Ureter (tissue), 1 donor: Measurements from ENCODE around the gene SIGLEC12. TPM values are rescaled to one million over a fixed set of nuclear protein-coding genes. Genes with fewer than 3 reads are reported as not detected.
"Not testable (repeated sequence)": the region's sequence is repeated elsewhere in the genome, so short reads cannot be mapped to it uniquely, and the experiment has no call there.

Source experiments
- DNase-seq: peaks from one replicate; pipeline ENCODE4 v3.0.0-alpha.2; 2020; ENCODE audit warnings: low spot score
- total RNA-seq: library from RNA; stranded (reverse); gene quantifications from one replicate; pipeline ENCODE4 v1.2.4, GENCODE V29; 2023
- donor health status: DM: yes; HTN: yes; CAD: no.

SIGLEC12 gene
- total RNA-seq, 1 donor from 2014 or later, result 0.34 TPM

DNA sequence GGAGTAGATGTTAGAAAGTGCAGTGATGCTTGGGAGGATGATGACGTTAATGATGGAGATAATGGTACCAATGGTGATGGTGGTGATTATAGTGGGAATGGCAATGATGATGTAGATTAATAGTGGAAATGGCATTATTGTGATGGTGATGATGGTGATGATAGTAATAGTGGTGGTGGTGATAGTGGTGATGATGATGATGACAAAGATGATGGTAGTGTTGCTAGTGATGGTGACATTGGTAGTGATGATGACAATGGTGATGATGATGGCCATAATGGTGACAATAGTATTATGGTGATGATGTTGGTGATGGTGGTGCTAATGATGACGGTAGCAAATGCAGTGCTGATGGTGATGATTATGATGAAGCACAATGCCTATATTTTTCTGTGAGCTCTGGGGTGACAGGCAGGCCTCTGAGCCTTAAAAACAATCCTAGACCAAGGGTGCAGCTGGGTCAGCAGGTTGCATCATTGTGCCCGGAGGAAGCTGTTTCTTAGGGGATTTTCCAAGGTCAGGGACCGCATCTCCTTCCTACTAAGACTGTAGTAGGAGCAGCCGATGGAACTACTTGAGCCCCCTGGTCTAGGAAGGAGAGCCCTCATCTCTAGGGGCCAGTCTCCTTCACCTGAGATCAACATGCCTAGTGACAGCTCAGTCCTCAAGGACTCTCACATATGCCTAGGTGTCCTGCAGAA lies 15.5 kb downstream of the SIGLEC12 start:
- no peak for DNase-seq

DNA sequence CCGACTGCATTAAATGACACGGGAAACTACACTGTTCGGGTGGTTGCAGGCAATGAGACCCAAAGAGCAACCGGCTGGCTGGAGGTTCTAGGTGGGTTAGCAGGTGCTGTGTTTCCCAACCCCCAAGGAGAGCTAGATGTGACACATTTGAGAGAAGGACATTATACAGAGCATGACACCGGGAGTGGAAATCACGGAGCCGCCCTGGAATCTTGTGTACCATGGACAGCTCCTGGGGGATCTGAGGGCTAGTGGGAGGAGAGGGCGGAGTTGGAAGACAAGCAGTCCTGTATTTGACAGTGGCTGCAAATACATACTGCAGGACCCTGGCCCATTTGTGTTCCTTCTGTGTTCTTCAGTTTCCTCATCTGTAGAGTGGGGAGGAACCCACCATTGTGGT lies 21.0 kb downstream of the SIGLEC12 start:
- DNase-seq, result no peak

DNA sequence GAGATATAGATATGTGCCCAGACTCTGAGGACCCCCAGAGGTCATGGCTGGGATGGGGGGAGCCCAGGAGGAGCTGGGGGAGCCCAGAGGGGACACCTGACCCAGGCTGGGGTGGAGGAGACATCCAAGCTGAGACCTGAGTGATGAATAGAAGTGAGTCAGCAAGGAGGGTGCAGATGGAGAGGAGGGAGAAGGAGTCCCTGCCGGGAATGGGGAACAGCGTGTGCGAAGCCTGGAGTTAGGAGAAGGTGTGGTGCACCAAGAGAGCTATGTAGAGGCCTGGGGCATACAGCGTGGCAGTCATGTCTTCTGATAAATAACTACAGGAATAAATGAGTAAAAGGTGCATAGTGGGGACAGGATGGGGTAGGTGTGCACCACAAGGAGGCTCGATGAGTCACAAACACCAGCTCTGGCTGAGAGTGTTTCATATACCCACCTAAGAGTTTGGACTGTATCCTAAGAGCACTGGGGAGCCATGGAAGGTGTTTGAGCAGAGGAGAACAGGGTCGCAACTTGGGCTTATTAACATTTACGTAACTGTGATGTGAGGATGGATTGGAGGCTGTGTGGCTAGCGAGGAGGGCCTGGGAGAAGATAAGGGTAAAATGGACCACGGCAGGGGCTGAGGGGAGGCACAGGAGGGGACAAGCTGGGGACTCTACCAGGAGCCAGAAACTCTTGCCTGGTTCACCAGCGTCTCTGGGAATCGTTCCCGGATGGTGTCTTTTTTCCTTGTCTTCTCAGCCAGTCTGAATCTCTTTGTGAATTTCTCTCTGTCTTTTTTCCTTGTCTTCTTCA lies 21.9 kb downstream of the SIGLEC12 start:
- DNase-seq, result no peak

DNA sequence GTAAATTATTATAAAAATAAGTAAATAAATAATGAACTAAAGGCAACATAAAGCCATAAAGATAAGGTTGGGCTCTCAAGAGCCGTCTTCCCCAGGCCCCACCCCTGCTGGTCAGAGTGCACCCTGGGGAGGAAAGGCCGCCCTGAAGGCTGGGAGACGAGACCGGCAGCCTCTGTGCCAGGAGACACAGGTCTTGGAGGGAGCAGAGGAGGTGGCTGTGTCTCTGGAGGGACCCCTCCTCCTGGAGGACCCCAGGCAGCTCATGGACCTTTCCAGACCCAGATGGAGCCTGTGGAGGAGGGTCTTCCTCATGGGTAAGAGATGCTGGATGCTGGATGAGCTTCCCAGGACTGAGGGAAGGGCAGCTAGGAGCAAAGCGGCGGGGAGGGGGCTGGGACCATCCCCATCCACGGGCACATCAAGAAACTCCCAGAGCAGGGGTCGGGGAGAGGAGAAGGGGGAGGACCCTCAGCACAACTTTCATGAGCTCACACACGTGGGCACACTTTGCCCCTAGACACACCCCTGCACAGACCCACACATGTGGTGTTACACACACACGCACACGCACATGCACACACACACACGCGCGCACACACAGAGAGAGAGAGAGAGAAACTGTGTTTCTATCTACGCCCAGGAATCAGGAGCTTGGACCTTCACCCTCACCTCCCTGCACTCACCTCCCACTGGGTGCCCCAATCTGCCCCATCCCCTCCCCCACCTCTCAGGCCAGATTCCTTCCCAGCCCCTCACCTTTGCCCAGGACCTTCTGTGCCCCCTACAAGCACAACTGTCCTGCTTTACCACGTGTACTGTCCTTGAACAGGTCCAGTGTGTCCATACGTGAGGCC lies 23.0 kb downstream of the SIGLEC12 start, which contains the start of gene CEACAM18:
TSS of gene CEACAM18 (plus strand) at position 159 of the 854 bp plus-strand sequence.
- no peak for DNase-seq

DNA sequence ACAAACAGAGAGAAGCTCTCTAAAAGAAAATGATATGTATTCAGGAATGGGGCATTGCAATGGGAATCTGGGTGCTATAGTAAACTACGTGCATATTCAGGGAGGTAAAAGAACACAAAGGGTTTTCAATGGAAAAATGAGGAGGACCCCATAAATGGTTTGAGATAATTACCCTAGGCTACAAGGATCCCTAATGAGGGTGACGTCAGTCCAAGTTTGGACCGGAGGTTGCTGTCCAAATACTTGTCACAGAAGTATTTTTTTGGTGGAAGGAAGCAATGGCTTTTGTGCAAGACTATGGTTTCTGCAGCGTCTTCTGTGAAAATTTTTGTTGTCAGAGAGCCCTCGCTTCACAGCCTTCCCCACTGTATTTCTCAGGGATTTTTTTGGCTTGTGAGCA lies 24.3 kb downstream of the SIGLEC12 start:
- DNase-seq, result no peak

DNA sequence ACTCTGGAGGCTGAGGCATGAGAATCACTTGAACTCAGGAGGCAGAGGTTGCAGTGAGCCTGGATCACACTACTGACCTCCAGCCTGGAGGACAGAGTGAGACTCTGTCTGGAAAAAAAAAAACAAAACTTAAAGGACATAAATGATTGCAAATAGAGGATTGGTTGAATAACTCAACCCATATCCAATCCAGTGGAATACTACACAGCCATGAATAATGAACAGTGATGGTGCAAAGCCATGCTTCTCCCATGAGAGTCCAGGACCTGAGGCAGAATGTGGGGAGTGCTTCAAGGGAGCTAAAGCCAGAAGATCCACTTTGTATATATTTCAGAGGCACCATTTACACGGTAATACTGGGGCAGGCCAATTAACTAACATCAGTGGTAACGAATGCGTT lies 25.4 kb downstream of the SIGLEC12 start:
- DNase-seq, result no peak

DNA sequence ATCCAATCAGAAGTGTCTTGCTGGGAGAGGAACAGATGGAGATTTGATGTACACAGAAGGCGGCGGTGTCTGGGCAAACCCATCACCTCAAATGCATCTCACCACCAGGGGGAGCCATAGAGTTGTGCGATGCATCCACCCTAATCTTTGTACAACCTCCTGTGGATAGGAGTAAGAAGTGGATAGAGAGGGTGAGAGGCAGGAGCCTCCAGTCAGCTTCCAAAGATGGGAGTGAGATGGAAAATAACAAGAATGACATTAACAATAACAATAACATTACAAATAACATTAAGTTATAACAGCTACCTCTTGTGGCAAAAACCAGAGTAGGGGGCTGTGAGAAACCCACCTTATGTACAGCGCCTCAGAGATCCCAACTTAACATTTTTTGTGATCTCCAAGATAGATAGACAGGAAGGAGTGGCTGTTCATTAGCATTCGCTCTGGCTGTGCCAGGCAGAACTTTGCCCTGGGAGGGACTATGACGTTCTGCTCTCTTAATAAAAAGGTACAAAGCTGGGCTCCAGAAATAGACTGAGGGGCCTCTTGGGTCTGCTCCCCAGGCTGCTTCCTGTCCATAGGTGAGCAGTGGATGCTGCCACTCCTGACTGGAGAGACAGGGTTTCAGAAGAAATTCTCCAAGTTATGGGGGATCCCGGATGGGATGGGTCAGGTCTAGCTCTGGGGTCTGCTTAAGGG lies 28.4 kb downstream of the SIGLEC12 start:
- DNase-seq, result peak; percentile 84

DNA sequence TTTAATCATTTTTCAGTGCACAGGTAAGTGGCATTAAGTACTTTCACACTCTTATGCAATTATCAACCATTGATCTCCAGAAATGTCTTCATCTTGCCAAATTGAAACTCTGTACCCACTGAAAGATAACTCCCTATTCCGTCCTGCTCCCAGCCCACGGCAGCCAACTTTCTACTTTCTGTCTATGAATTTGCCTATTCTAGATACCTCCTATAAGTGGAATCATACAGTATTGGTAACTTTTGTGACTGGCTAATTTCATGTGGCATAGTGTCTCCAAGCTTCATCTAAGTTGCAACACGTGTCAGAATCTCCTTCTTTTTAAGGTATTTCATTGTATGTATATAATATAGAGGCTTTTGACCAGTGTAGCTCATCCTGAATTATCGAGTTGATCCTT lies 29.0 kb downstream of the SIGLEC12 start:
- no peak for DNase-seq

DNA sequence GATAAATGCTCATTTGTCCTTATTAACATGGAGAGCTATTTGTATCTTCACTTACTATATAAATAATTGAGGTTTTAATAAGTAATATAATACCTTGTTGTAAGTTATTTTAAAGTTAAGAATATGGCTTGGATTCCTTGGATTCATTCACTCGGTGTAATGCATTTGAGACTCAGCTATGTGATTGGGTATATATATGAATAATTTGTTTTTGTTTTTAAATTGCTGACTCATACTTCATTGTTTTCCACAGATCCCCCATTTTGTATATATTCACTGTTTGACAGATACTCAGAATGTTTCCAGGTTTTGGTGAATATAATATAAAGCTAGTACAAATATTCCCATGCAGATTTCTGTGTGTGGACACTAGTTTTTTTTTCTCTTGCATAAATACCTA lies 30.1 kb downstream of the SIGLEC12 start:
- no peak for DNase-seq

DNA sequence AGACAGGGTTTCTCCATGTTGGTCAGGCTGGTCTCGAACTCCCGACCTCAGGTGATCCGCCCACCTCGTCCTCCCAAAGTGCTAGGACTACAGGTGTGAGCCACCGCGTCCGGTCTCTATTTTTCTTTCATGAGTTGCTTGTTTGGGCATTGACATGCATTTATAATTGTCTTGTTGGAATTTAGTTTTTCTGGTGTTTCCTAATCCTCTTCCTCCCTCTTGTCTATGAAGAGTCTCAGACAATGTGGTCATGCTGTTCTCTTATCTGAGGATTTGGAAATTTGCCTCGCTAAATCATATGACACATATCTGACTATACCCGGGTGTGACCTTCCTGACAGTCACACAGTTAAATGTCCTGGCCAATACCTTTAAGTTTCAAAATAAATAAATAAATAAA lies 30.6 kb downstream of the SIGLEC12 start:
- DNase-seq, result no peak

DNA sequence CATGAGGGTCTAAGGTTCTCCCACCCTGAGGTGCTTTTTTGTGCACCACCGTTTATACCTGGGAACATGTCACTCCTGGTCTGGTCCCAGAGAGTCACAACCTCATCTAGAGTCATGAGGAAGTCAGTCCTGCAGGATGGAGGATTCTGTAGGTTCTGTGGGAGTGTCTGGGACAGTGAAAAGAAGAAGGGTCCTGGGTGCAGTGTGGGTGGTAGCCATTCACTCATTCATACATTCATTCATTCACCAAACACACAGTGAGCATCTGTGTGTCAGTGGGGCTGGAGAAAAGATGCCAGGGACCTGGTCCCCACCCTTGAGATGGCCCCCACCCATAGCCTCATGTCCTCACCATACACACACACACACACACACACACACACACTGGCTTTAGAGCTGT lies 32.0 kb downstream of the SIGLEC12 start:
- no peak for DNase-seq

DNA sequence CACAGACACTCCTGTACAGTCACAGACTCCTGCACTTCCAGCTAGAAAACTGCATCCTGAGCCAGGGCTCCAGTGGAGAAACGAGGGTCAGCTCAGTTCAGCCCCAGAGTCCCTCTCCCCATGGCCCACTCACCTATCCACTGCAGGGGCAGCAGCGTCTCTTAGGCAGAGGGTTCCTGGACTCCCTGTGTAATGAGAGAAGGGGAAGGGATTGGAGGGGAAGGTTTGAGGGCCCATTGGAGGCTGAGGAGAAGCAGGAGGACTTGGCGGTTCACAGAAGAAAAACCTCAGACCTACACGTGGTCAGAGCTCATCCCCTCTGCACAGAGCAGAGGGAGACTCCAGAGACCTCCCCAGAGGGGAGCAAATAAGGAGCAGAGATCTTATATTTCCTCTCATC lies 32.4 kb downstream of the SIGLEC12 start:
- no peak for DNase-seq

DNA sequence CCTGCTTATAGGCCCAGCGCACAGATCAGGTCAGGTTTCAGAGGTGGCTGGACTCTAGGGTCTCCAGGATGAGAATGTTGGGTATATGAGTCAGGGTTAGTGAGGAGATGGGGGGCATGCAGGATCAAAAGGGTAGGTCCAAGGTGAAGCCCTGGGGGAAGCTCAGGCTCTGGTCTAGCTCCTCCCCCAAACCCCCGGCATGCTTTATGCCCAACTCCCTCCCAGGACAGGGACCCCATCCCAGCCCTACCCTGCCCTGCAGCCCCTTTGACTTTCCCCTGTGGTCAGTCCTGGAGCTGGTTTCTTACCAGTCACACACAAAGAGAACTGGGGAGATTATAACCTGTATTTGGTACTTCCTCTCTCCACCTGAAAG lies 33.1 kb downstream of the SIGLEC12 start:
- no peak for DNase-seq

DNA sequence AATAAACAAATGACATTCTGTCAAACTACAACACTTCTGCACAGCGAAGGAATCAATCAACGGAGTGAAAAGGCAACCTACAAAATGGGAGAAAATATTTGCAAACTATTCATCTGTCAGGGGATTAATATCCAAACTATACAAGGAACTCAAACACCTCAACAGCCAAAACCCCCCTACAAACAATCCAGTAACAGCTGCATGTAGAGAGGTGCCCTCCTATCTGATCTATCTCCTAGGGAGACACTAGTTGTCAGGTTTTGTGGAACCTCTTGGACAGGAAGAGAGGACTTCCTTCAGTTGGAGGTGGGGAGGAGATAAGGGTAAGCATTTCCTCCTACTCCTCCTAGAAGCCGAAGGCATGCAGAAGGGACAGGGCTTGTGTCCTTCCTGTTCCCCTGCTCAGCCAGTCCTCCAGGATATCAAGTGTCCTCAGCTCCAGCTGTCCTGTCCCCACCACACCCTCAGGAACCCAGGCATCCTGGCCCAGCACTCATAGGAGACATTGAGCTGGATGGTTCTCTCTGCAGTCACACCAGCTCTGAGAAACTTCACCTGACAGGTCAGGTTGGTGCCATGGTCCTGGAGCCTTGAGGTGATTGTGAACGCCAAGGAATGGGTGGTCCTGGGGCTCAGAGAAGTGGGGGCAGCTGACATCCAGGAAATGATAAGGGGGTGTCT lies 33.6 kb downstream of the SIGLEC12 start:
- DNase-seq, result no peak

DNA sequence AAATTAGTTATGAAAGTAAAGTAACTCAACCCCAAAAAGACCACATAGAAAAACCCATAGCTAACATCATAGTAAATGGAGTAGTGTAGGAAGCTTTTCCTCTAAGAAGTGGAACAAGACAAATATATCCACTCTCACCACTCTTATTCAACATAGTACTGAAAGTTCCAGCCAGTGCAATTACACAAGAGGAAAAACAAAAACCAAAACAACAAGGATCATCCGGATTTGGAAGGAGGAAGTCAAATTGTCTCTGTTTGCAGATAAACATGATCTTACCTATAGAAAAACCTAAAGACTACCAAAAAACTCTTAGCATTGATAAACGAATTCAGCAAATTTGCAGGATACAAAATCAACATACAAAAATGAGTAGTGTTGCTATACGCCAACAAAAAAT lies 34.9 kb downstream of the SIGLEC12 start:
- no peak for DNase-seq

DNA sequence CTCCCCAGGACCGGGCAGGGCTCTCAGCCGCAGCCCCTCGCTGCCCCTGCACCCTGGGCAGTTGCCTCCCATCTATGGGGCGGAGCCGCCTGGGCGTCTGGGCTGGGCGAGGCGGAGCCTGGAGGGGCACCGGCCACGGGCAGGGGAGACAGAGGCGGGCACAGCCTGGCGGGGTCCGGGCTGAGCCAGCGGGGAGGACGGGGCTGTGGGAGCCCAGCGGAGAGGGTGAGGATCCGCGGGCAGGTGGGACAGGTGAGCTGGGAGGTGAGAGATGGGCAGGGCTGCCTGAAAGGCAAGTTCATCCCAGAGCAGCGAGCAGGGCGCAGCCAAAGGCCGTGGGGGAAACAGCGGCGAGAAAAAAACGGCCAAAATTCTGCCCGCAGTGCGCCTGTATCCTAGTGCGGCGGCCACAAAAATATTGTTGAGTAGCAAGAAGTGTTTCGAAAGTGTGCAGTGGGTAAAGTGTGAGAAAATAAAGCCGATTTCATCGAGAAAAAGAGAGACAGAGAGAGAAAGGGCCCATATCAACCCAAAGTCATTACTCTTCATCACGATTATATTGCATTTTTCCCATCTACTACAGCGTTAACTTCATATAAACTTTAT lies 37.5 kb downstream of the SIGLEC12 start:
- DNase-seq, result not testable (repeated sequence)

DNA sequence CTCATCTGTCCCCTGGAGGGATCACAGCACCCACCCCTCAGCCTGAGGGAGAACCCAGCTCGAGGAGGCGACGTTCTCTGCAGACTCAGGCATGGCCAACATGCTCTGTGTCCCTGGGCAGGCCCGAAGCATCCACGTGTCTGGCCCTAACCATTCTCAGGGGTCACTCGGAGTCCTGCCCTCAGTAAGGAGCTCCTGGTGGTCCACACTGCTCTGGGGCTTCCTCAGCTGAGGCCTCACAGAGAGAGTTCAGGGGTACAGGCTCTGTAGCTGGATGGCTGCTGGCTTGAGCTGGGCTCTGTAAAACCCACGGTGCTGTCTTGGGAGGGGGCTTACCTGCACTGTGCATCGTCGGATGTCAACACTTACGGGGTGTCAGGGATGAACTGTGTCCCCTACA lies 38.9 kb downstream of the SIGLEC12 start:
- no peak for DNase-seq

DNA sequence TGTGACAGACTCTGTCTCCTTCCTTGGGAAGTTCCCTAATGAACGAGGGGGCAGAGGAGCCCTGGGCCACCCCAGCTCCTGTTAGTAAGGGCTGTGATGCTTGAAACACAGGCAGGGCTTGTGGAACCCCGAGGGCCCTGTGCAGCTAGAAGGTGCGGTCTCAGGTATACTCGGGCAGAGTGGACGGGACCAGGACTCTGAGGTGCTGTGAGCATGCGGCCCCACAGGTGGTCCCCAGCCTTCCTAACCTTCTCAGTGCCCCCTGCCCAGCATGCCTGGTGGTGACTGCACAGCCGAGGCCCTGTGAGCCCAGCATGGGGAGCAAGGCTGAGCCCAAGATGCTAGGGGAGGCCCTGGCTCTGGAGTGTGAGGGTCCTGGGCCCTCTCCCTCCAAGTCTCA lies 39.3 kb downstream of the SIGLEC12 start:
- DNase-seq, result no peak

DNA sequence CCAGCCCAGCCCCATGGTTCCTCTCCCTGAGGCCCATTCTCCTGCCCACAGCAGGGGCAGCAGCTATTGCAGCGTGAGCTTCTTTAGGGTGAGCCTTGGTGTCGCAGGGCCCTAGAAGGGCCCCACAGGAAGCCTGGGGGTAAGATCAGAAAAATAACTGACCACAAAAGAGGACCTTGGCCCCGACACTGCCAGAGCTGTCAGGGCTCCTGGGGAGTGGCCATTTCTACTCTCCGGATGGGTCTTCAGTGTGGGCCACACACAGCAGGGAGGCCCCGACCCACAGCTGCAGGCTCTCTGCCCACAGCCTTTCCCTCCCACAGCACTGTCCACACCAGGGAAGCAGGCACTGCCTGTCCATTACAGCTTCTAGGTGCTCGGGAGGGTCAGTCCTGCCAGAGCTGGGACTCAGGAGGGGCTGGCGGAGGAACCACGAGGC lies 39.9 kb downstream of the SIGLEC12 start:
- no peak for DNase-seq

DNA sequence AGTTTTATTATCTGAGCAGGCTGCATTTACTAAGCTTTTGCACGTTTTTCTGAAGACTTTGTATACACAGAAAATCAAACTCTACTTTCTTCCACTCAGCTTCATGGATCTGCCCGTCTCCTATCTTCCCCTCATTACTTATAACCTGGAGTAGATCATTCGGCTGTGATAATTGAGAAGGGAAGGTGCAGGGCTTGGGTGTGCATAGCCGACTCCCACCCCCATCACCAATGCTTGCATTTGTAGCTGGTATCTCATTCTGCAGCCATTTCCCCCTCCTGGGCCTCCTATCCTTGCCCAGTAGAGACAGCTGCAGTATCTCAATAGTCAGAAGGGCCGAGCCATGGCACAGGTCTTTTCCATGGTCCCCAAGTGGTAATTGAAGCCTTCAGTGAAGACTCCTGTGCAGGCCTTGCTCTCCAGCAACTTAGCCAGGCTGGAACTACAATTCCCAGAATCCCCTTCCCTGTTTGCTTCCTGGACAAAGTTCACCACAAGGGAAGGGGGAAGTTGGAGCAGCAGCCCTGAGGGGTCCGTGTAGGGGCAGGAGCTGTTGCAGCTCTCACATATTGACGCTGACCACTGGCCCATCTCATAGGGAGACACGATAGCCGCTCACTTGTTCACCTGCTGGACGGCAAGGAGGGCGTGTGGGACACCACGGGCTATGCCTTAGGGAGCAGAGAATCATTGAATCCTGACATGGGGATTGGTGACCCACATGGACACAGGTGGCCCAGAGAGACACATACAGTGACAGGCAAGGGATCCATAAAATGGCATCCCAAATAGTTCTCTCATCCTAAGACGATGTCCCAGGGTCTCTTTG lies 41.2 kb downstream of the SIGLEC12 start:
- DNase-seq, result peak; percentile 38
